OCI-LY3 (cell line): ENCODE results near the gene SGIP1.

ENCODE experiments used
- H2AFZ ChIP-seq: fragments of 200-600, 300-600 bp; shearing (Covaris generic); 2 replicates; pipeline ENCODE4 v1.6.0; 2014; ENCODE audit warnings: antibody characterized with exemption, low read depth, low read length
- H3K27ac ChIP-seq: fragments of 200-600, 300-600 bp; sonication (generic); 2 replicates; pipeline ENCODE4 v1.5.1; 2014; ENCODE audit warnings: mild to moderate bottlenecking, low read length, moderate library complexity, mixed read lengths
- H3K27me3 ChIP-seq: fragments of 200-600, 300-600 bp; sonication (generic); 2 replicates; pipeline ENCODE4 v1.6.1; 2014; ENCODE audit warnings: low read depth, low read length, mixed read lengths
- H3K36me3 ChIP-seq: fragments of 200-600, 300-600 bp; sonication (generic); replicated peaks from 2 replicates; pipeline ENCODE3; 2014; ENCODE audit warnings: low read depth, low read length, mixed read lengths
- H3K4me1 ChIP-seq: fragments of 300-600, 200-600 bp; sonication (generic); 2 replicates; pipeline ENCODE4 v1.6.1; 2014; ENCODE audit warnings: low read length, mixed read lengths
- H3K4me2 ChIP-seq: fragments of 200-600, 300-600 bp; sonication (generic); 2 replicates; pipeline ENCODE4 v1.6.1; 2014; ENCODE audit warnings: low read length, mixed read lengths
- H3K4me3 ChIP-seq: fragments of 300-600, 200-600 bp; sonication (generic); 2 replicates; pipeline ENCODE4 v1.5.1; 2014; ENCODE audit warnings: antibody characterized with exemption, mild to moderate bottlenecking, low read length, moderate library complexity
- H3K79me2 ChIP-seq: fragments of 300-600, 200-600 bp; shearing (Covaris generic); 2 replicates; pipeline ENCODE4 v1.6.1; 2014; ENCODE audit warnings: mild to moderate bottlenecking, low read length, mixed read lengths
- H3K9ac ChIP-seq: fragments of 300-600, 200-600 bp; shearing (Covaris generic); 2 replicates; pipeline ENCODE4 v1.6.0; 2014; ENCODE audit warnings: mild to moderate bottlenecking, low read length, moderate library complexity
- H3K9me3 ChIP-seq: fragments of 200-600, 300-600 bp; shearing (Covaris generic); 2 replicates; pipeline ENCODE4 v1.6.1; 2014; ENCODE audit warnings: low read length, mixed read lengths; ENCODE audit not compliant: insufficient read depth
- H4K20me1 ChIP-seq: fragments of 200-600, 300-600 bp; sonication (generic); 2 replicates; pipeline ENCODE4 v1.6.1; 2016; ENCODE audit warnings: low read length, mixed read lengths; ENCODE audit not compliant: insufficient read depth
- CTCF ChIP-seq: fragments of 200-600, 300-600 bp; sonication (generic); IDR thresholded peaks from 2 replicates; pipeline ENCODE4 v1.5.1; 2014; ENCODE audit warnings: antibody characterized with exemption, low read length, low read depth
- EZH2phosphoT487 ChIP-seq: fragments of 200-600 bp; shearing (Covaris generic); IDR thresholded peaks from 2 replicates; pipeline ENCODE4 v1.6.1; 2018; ENCODE audit warnings: antibody characterized with exemption, mixed run types, low read depth

Gene SGIP1

DNA sequence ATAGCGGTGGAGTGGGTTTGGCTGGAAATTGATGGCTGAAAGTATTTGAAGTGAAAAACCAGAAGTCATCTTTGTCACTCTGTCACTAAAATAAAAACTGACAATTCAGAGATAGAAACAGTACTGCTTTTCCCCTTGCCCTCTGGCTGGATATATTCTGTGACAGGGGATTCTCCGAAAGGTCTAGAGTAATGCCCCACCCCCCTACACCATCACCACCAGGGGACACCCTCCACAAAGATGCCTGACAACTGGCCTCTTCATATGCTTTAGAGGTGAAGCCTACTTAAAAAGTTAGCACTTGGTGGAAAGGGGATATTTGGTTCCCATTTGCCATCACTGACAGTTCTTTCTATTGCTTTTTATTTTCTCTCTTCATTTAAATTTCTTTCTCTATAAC is 73.5 kb downstream of the SGIP1 start:
- Histone ChIP-seq H3K36me3 (no peaks in the 10 kb centered on the region), H3K9ac (no peak overlapping the region), H3K4me1 (no peaks in the 10 kb centered on the region), H3K27me3 (no peaks in the 10 kb centered on the region), H3K9me3 (no peaks in the 10 kb centered on the region), H3K79me2 (no peaks in the 10 kb centered on the region), H3K4me2 (no peak overlapping the region), H2AFZ (no peak overlapping the region), H3K27ac (no peak overlapping the region), H4K20me1 (no peaks in the 10 kb centered on the region), H3K4me3 (no peak overlapping the region)
- TF ChIP-seq EZH2phosphoT487: no peak
- TF ChIP-seq CTCF: peak; percentile 22

DNA sequence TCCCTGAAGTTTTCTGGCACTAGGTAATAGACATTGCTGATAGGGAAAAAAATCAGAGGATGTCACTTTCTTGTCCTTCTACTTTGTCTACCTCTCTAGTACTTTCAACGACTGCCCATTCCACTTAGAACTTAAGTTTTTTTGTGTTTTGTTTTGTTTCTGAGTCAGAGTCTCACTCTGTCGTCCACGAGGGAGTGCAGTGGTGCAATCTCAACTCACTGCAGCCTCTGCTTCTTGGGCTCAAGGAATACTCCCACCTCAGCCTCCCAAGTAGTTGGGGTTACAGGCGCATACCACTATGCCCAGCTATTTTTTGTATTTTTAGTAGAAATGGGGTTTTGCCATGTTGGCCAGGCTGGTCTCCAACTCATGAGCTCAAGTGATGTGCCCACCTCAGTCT is 79.2 kb downstream of the SGIP1 start:
- Histone ChIP-seq H3K4me1 (no peaks in the 10 kb centered on the region), H3K27ac (no peak overlapping the region), H3K79me2 (no peaks in the 10 kb centered on the region), H3K36me3 (no peaks in the 10 kb centered on the region), H3K4me3 (no peak overlapping the region), H3K4me2 (no peak overlapping the region), H3K27me3 (no peaks in the 10 kb centered on the region), H3K9ac (no peak overlapping the region), H2AFZ (no peak overlapping the region), H4K20me1 (no peaks in the 10 kb centered on the region), H3K9me3 (no peaks in the 10 kb centered on the region)
- TF ChIP-seq EZH2phosphoT487: no peak
- TF ChIP-seq CTCF: no peak

DNA sequence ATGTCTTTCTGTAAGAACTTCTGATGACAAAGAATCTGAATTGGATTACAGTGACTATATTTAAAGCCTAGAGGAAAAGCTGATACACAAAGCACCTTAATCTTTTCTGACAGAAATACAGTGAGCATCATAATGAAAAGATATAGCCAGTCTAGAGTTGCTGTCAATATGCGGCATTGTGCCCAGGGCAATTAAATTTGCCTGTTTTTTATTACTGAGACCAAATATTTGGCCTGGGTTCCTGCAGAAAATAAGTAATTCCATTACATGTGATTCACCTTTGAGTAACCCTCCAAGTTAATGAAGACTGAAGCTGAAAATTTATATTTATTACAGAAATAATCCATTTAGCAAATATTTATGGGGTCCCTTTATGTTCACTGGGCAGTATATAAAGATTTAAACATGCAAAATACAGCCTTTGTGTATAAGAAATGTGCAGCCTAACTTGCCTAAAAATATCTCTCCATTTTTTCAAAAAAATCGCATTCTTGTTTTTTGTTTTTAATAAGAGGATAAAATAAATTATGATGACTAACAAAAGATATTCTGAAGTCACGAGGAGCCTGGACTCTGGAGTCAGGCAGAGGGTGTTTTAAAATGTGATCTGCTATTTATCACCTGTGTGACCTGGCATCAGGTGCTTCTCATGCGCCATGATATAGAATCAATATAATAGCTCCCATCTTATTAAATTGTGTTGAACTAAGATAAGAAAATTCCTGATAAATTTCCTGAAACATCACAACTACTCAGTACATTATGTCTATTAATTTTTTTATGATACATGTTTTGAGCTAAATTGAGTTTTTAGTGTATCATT is 83.6 kb downstream of the SGIP1 start:
- TF ChIP-seq CTCF: no peak
- TF ChIP-seq EZH2phosphoT487: no peak
- H3K4me1 ChIP-seq: no peaks in the 10 kb centered on the region
- no peaks in the 10 kb centered on the region for H4K20me1 ChIP-seq
- H3K36me3 ChIP-seq: no peaks in the 10 kb centered on the region
- H2AFZ ChIP-seq: no peak overlapping the region
- H3K9ac ChIP-seq: no peak overlapping the region
- H3K4me2 ChIP-seq: no peak overlapping the region
- no peaks in the 10 kb centered on the region for H3K27me3 ChIP-seq
- H3K4me3 ChIP-seq: no peak overlapping the region
- no peaks in the 10 kb centered on the region for H3K79me2 ChIP-seq
- no peaks in the 10 kb centered on the region for H3K9me3 ChIP-seq
- H3K27ac ChIP-seq: no peak overlapping the region

DNA sequence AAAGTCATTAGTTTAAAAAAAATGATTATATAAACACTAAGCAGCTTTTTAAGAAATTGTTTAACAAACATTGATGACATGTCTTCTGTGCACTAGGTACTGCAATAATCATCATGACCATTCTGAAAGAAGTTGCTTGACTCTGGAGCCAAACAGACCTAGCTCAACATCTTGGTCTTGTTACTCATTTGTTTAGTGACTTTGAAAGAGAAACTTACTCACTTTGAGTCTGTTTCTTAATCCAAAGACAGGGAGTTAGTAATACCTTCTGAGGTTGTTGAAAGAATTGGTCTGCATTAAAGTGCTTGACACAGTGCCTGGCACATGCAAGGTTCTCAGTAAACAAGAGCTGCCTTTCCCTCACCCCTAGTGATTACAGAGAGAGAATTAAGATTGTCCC is 84.4 kb downstream of the SGIP1 start:
- Histone ChIP-seq H3K4me3 (no peak overlapping the region), H4K20me1 (no peaks in the 10 kb centered on the region), H3K27me3 (no peaks in the 10 kb centered on the region), H3K4me1 (no peaks in the 10 kb centered on the region), H2AFZ (no peak overlapping the region), H3K9me3 (no peaks in the 10 kb centered on the region), H3K27ac (no peak overlapping the region), H3K79me2 (no peaks in the 10 kb centered on the region), H3K9ac (no peak overlapping the region), H3K36me3 (no peaks in the 10 kb centered on the region), H3K4me2 (no peak overlapping the region)
- no peak for TF ChIP-seq CTCF
- no peak for TF ChIP-seq EZH2phosphoT487
